Activated T-cell treated with anti-CD3 and anti-CD28 coated beads, Interleukin-2, amount 50 U/mL, for 1 hour (primary cell): Measurements from ENCODE around the gene RCC2.
"Not testable (repeated sequence)": the region's sequence is repeated elsewhere in the genome, so short reads cannot be mapped to it uniquely, and the experiment has no call there.

Experiments used
- DNase-seq: peaks from one replicate; pipeline ENCODE4 v3.0.0-alpha.2; 2020

RCC2 gene

DNA sequence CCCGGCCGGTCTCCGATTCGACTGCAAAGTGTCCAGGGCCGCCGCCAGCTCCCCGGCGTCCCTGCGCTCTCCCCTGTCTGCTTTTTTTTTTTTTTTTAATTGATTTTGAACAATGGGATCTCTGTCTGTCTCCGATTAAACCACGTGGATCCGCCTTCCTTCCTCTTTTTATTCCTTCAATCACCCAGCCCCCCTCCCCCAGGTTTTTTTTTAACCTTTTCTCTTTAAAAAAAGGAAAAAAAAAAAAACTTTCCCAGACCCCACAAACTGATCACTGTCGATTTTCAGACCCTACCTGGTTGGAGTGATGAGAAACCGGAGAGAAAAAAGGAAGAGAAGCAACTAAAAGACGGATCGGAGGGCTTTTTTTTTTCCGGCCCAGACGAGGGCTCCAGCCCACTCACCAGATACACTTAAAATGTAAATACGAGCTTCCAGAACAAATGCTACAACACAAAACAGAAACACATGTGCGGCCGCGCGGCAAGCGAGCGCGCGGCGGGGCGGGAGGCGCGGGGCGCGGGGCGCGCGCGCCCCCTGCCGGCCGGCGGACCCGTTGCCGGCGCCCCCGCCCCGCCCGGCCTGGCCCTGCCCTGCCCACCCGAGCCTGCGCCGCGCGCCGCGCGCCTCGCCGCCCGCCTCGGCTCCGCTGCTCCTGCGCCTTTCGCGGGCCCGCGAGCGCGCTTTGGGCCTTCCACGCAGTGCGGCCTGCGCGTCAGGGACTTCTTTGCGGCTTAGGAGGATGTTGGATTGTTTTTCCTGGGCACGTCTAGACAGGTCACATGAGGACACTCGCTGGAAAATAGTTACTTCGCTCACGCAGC is at the start of gene RCC2:
TSS of gene RCC2 (minus strand) at position 428 of the 824 bp plus-strand sequence. CDS start 1,163 bp downstream, outside the sequence.
- DNase-seq, result peak; percentile 81

- no peak for DNase-seq
These were observed 46.8 kb upstream of the RCC2 start for GRCh38 chr1:17486242-17486641.

DNA sequence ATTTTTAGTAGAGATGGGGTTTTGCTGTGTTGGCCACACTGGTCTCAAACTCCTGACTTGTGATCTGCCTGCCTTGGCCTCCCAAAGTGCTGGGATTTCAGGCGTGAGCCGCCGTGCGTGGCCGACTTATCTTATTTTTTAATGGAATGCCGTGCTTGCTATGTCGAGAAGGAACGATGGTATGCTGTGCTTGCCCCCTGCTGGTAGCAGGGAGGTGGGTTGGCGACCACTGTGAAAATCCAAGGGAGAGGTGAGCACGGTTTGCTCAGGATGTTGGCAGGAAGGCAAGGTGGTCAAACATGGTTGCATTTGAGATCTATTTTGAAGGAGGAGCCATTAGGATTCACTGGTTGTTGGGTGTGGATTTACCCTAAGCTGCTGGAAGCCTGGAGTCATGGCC is 45.8 kb upstream of the RCC2 start:
- DNase-seq, result no peak

DNA sequence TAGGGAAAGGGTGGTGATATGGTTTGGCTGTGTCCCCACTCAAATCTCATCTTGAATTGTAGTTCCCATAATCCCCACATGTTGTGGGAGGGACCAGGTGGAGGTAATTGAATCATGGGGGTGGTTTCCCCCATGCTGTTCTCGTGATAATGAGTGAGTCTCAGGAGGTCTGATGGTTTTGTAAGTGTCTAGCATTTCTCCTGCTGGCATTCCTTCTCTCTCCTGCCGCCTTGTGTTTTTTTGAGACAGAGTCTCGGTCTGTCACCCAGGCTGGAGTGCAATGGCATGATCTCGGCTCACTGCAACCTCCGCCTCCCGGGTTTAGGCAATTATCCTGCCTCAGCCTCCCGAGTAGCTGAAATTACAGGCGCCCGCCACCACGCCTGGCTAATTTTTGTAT is 42.5 kb upstream of the RCC2 start:
- not testable (repeated sequence) for DNase-seq

GRCh38 chr1:17480846-17481245 is 41.4 kb upstream of the RCC2 start:
- no peak for DNase-seq

DNA sequence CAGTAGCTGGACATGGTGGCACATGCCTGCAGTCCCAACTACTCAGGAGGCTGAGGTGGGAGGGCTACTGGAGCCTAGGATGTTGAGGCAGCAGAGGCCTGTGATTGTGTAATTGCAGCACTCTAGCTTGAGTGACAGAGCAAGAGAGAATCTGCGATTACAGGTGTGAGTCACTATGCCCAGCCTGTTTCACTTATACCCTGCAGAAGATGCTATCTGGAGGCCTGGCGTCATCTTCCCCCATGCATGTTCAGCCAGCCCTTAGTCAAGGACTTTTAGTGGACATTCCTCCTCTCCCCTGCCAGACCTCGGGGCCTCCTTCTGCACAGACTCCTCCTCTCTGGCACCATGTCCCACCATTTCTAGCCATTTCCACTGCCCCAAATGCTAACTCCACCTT is 36.3 kb upstream of the RCC2 start:
- DNase-seq, result no peak

DNA sequence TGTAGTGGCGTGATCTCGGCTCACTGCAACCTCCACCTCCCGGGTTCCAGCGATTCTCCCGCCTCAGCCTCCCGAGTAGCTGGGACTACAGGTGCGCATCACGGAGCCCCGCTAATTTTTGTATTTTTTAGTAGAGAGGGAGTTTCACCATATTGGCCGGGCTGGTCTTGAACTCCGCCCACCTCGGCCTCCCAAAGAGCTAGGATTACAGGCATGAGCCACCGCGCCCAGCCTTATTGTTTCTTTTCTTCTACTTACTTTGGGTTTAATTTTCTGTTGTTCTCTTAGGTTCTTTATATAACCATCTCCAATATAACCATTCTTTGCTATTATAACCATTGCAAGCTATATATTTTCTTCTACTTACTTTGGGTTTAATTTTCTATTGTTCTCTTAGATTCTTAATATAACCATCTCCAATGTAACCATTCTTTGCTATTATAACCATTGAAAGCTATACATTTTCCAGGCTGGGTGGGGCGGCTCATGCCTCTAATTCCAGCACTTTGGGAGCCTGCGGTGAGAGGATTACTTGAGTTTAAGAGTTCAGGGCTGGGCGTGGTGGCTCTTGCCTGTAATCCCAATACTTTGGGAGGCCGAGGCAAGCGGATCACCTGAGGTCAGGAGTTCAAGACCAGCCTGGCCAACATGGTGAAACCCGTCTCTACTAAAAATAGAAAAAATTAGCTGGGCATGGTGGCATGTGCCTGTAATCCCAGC is 35.5 kb upstream of the RCC2 start:
- not testable (repeated sequence) for DNase-seq

- DNase-seq, result no peak
These were observed 33.3 kb upstream of the RCC2 start for GRCh38 chr1:17472814-17473213.

DNA sequence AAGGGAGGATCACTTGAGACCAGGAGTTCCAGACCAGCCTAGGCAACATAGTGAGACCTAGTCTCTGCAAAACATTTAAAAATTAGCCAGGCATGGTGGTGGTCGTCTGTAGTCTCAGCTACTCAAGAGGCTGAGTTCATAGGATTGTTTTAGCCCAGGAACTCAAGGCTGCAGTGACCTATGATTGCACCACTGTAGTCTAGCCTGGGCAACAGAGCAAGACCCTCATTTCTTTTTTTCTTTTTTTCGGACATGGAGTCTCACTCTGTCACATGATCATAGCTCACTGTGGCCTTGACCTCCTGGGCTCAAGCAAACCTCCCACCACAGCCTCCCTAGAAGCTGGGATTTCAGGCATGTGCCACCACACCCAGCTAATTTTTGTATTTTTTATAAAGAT is 31.9 kb upstream of the RCC2 start:
- DNase-seq, result no peak

DNA sequence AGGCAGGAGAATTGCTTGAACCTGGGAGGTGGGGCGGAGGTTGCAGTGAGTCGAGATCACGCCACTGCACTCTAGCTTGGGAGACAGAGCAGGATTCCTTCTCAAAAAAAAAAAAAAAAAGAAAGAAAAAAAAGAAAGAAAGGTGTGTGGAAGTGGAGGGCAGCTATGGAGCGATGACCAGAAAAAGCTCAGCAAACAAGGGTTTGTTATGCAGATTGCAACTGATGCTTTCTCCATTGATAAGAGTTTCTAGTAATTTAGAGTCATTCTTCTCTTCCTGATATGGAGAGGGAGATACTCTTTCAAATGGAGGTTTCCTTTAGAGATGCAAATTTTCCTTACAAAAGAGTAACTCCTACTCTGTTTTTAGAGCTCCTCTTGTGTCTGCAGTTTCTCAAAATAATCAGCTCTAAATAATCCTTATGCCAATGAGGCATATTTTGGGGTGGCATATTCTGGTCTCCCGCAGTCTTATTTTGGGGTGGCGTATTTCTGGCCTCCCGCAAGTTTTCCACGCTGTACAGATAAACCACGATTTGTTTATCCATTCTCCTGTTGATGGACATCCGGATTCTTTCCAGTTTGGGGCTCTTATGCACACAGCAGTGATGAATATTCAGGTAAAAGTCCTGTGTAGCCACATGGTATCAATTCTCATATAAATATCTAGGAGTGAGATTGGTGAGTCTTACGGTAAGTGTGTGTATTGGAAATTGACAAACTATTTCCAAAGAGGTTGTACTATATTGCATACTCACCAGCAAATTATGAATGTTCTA is 30.7 kb upstream of the RCC2 start:
- no peak for DNase-seq

DNA sequence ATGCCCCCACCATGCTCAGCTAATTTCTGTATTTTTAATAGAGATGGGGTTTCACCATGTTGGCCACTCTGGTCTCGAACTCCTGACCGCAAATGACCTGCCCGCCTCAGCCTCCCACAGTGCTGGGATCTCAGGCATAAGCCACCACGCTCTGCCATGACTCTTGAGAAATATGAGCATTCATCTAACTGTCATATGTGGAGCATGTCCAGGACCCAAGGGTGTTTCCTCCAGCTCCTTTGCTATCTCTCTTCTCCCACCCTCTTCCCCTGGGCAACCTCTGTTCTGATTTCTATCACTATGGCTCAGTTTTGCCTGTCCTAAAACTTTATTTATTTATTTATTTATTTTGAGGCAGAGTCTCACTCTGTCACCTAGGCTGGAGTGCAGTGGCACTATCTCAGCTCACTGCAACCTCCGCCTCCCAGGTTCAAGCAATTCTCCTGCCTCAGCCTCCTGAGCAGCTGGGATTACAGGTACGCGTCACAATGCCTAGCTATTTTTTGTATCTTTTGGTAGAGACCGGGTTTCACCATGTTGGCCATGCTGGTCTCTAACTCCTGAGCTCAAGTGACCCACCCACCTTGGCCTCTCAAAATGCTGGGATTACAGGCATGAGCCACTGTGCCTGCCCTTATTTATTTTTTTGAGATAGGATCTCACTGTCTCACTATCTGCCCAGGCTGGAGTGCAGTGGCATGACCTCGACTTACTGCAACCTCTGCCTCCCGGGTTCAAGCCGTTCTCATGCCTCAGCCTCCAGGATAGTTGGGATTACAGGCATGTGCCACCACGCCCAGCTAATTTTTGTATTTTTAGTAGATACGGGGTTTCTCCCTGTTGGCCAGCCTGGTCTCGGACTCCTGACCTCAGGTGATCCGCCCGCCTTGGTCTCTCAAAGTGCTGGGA is 29.1 kb upstream of the RCC2 start:
- DNase-seq, result not testable (repeated sequence)

GRCh38 chr1:17466359-17466758 is 26.9 kb upstream of the RCC2 start:
- no peak for DNase-seq

DNA sequence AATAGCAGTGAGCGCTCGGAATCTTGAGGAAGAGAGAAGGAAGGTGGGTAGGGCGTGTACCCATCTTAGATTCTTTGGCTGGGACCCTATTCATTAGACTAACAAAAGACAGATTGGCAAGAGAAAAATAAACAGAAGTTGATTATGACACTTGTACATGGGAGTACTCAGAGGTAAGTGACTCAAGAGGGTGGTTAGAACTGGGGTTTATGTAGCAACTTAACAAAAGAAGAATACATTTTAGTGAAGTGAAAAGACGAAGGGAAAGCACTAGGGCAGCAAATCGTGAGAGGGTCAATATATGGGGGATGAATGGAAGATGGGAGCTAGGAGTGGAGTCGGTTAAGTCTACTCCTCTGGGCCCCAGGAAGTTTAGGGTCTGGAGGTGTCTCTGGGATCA is 25.8 kb upstream of the RCC2 start:
- no peak for DNase-seq

DNA sequence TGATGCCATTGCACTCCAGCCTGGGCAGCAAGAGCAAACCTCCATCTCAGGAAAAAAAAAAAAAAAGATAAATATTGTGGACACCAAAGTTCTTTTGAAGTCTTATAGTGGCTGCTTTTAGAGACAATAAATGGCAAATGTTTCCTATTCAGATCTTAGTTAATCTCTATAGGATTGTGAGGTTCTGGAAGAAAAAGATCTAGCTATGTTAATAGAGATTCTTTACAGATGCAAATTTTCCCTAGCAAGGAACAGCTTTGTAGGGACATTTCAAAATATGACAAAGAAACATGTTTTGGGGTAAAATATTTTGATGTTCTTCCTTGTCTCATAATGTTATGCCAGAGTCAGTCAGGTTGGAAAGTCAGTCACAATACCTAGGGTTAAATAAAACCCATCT is 24.5 kb upstream of the RCC2 start:
- no peak for DNase-seq

GRCh38 chr1:17462669-17463068 is 23.2 kb upstream of the RCC2 start:
- no peak for DNase-seq

- no peak for DNase-seq
These were observed 20.7 kb upstream of the RCC2 start for GRCh38 chr1:17460219-17460618.

- DNase-seq, result no peak
These were observed 19.3 kb upstream of the RCC2 start for GRCh38 chr1:17458794-17459193.

GRCh38 chr1:17452686-17453085 is 13.2 kb upstream of the RCC2 start:
- no peak for DNase-seq

DNA sequence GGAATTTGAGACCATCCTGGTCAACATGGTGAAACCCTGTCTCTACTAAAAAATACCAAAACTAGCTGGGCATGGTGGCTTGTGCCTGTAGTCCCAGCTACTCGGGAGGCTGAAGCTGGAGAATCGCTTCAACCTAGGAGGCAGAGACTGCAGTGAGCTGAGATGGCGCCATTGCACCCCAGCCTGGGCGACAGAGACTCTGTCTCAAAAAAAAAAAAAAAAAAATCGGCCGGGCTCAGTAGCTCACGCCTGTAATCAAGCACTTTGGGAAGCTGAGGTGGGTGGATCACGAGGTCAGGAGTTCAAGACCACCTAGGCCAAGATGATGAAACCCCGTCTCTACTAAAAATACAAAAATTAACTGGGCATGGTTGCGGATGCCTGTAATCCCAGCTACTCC is 12.7 kb upstream of the RCC2 start:
- DNase-seq, result not testable (repeated sequence)

GRCh38 chr1:17451731-17452130 is 12.3 kb upstream of the RCC2 start:
- DNase-seq, result no peak

DNA sequence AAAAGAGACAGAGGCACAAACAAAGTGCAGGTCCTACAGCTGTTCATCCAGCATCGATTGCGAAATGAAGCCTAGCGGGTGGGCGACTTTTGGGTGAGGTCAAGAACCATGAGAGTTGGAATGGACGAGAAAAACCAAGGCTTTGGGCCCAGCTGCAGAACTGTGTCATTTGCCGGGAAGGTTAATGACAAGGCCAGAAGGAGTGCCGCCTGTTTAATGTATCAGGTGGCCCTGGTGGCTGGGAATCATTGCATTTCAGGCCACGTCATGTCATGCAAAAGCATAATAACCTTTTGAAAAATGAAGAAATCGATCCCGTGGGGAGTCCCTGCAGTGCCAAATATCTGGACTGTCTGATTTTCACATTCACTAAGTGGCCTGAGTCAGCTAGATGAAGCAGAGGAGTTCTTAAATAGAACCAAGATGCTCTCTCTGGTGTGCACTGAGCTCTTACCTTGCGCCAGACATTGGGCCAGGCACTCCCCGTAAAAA is 8.1 kb upstream of the RCC2 start:
- DNase-seq, result no peak

- no peak for DNase-seq
These were observed 3.4 kb upstream of the RCC2 start for GRCh38 chr1:17442841-17443240.
